GM21528 (cell line): ENCODE data around the gene IVNS1ABP.
"Not testable (repeated sequence)": the region's sequence is repeated elsewhere in the genome, so short reads cannot be mapped to it uniquely, and the experiment has no call there.

Experiments used
- ATAC-seq: cut with Tn5 transposase; IDR thresholded peaks from one replicate; pipeline ENCODE4 v1.9.1; 2021; ENCODE audit warnings: mild to moderate bottlenecking, moderate library complexity; ENCODE audit not compliant: unreplicated experiment, low FRiP score

IVNS1ABP gene

DNA sequence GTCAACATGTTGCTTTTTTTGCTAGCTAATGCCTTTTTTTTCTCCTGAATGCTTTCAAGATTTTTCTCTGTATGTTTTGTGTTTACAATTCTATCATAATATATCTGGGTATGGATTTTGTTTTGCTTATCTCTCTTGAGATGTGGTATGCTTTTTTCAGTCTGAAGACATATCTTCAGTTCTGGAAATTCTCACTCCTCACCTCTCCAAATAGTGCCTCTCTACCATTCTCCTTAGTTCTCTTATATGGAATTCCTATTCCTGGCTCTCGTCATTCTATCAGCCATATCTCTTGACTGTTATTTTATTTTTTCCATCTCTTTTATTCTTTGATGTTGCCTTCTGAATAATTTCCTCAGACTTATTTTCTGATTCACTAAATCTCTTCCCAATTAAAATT is 58.4 kb downstream of the IVNS1ABP start:
- ATAC-seq = no peak

DNA sequence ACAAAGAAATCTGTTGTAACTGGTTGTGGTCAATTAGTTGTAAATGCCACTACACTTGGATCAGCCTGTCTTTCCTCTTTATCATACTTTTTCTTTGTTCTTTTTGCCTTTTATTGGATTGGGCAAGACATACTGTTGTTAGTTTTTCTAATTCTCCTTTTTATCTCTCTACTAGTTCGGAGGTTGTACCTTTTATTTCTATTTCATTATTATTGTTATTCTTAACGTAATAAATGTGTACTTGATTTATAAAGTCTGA is 59.2 kb downstream of the IVNS1ABP start:
- no peak for ATAC-seq

DNA sequence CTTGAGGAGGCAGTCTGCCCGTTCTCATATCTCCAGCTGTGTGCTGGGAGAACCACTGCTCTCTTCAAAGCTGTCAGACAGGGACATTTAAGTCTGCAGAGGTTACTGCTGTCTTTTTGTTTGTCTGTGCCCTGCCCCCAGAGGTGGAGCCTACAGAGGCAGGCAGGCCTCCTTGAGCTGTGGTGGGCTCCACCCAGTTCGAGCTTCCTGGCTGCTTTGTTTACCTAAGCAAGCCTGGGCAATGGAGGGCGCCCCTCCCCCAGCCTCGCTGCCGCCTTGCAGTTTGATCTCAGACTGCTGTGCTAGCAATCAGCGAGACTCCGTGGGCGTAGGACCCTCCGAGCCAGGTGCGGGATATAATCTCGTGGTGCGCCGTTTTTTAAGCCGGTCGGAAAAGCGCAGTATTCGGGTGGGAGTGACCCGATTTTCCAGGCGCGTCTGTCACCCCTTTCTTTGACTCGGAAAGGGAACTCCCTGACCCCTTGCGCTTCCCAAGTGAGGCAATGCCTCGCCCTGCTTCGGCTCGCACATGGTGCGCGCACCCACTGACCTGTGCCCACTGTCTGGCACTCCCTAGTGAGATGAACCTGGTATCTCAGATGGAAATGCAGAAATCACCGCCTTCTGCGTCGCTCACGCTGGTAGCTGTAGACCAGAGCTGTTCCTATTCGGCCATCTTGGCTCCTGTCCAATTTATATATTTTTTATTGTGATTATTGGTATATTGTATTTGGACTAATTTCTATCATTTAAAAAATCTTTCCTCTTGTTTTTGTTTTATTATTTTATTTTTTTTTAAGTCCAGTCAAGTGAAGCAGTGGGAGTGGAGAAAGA is 59.7 kb downstream of the IVNS1ABP start:
- ATAC-seq = not testable (repeated sequence)

- not testable (repeated sequence) for ATAC-seq
Measured at GRCh38 chr1:185255595-185255994, 61.4 kb downstream of the IVNS1ABP start.

DNA sequence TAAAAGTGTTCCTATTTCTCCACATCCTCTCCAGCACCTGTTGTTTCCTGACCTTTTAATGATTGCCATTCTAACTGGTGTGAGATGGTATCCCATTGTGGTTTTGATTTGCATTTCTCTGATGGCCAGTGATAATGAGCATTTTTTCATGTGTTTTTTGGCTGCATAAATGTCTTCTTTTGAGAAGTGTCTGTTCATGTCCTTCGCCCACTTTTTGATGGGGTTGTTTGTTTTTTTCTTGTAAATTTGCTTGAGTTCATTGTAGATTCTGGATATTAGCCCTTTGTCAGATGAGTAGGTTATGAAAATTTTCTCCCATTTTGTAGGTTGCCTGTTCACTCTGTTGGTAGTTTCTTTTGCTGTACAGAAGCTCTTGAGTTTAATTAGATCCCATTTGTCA is 64.6 kb downstream of the IVNS1ABP start:
- not testable (repeated sequence) for ATAC-seq

DNA sequence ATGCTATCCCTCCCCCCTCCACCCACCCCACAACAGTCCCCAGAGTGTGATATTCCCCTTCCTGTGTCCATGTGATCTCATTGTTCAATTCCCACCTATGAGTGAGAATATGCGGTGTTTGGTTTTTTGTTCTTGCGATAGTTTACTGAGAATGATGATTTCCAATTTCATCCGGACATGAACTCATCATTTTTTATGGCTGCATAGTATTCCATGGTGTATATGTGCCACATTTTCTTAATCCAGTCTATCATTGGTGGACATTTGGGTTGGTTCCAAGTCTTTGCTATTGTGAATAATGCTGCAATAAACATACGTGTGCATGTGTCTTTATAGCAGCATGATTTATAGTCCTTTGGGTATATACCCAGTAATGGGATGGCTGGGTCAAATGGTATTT is 65.1 kb downstream of the IVNS1ABP start:
- ATAC-seq = not testable (repeated sequence)

DNA sequence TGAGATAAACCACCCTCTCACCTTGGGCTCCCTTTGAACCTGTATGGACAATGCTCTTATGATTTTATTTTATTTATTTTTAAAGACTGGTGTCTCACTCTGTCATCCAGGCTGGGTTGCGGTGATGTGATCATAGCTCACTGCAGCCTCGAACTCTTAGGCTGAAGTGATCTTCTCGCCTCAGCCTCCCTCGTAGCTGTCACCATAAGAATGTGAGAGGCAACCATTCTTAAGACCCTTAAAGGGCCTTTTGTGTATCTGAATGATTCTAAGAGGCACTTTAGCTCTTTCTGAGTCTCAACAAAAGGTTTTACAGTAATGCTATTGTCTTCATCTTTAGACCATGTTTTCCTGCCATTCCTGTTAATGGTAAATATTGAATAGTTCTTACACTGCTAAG is 67.0 kb downstream of the IVNS1ABP start:
- no peak for ATAC-seq

GRCh38 chr1:185249563-185249962 is 67.5 kb downstream of the IVNS1ABP start:
- no peak for ATAC-seq
